ENCODE results near the gene HTRA1.
A peak's percentile ranks its signal among the peaks of the same experiment; 100 is the strongest.

The HTRA1 gene

DNA sequence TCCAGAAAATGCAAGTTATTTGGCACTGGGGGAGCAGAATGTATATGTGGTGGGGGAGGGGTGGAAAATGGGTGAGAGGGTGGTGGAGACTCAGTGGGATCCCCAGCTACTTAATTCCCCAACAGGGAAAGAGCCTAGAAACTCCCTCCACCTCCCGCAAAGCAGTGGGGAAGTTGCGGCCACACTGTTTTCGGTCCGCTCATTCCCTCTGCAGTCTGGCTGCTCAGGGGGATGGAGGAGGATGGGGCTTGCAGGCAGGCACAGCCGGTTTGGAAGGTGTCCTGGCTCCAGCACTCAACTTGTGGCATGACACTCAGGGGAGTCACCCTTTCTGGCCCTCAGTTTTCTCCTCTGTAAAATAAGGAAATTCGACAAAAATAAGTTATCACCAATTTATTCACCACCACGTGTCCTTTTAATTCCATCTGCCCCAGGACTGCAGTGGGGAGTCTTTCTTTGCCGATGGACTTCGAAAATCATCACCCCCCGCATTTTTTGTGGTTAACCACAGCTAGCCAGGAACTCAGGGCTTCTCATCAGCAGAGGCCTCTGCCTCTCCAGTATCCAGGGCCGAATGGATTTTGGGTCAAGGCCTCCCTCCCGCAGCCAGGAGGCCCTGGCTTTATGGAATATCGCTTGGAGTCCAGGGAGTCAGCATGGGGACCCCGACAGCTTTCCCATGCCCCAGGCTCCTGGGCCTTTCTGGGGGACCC lies 1.6 kb upstream of the HTRA1 start:
- Histone ChIP-seq H3K27ac (ENCODE audit: poor library complexity, severe bottlenecking) (no peak overlapping the region), H3K9me3 (ENCODE audit: severe bottlenecking) (no peaks in the 10 kb centered on the region), H3K36me3 (ENCODE audit: low read depth) (peaks cover 8% of the 10 kb centered on the region), H3K4me1 (ENCODE audit: insufficient read depth, poor library complexity, severe bottlenecking) (peaks cover 5% of the 10 kb centered on the region), H3K27me3 (ENCODE audit: insufficient read depth, poor library complexity, severe bottlenecking) (no peaks in the 10 kb centered on the region), H3K4me3 (ENCODE audit: severe bottlenecking) (no peak overlapping the region)
- DNase-seq (ENCODE audit: low spot score) = no peak
- TF ChIP-seq, protein P1, sequence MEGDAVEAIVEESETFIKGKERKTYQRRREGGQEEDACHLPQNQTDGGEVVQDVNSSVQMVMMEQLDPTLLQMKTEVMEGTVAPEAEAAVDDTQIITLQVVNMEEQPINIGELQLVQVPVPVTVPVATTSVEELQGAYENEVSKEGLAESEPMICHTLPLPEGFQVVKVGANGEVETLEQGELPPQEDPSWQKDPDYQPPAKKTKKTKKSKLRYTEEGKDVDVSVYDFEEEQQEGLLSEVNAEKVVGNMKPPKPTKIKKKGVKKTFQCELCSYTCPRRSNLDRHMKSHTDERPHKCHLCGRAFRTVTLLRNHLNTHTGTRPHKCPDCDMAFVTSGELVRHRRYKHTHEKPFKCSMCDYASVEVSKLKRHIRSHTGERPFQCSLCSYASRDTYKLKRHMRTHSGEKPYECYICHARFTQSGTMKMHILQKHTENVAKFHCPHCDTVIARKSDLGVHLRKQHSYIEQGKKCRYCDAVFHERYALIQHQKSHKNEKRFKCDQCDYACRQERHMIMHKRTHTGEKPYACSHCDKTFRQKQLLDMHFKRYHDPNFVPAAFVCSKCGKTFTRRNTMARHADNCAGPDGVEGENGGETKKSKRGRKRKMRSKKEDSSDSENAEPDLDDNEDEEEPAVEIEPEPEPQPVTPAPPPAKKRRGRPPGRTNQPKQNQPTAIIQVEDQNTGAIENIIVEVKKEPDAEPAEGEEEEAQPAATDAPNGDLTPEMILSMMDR (IDR thresholded peaks at IDR 0.05; ENCODE audit: poor library complexity, severe bottlenecking) = no peak
- no peak for ATAC-seq (ENCODE audit: low read depth)

DNA sequence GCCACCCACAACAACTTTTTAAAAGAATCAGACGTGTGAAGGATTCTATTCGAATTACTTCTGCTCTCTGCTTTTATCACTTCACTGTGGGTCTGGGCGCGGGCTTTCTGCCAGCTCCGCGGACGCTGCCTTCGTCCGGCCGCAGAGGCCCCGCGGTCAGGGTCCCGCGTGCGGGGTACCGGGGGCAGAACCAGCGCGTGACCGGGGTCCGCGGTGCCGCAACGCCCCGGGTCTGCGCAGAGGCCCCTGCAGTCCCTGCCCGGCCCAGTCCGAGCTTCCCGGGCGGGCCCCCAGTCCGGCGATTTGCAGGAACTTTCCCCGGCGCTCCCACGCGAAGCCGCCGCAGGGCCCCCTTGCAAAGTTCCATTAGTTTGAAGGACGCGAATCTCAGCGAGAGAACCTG lies 461 bp upstream of the HTRA1 start:
- peaks cover 5% of the 10 kb centered on the region for H3K4me1 ChIP-seq (ENCODE audit: insufficient read depth, poor library complexity, severe bottlenecking)
- H3K36me3 ChIP-seq (ENCODE audit: low read depth) = peaks cover 16% of the 10 kb centered on the region
- H3K9me3 ChIP-seq (ENCODE audit: severe bottlenecking) = no peaks in the 10 kb centered on the region
- DNase-seq (ENCODE audit: low spot score) (no peak), ATAC-seq (ENCODE audit: low read depth) (no peak)
- peak overlapping the region; percentile 92 for H3K4me3 ChIP-seq (ENCODE audit: severe bottlenecking)
- no peaks in the 10 kb centered on the region for H3K27me3 ChIP-seq (ENCODE audit: insufficient read depth, poor library complexity, severe bottlenecking)
- peak overlapping the region; percentile 50 for H3K27ac ChIP-seq (ENCODE audit: poor library complexity, severe bottlenecking)
- TF ChIP-seq, protein P1 (IDR thresholded peaks at IDR 0.05; ENCODE audit: poor library complexity, severe bottlenecking) = no peak

DNA sequence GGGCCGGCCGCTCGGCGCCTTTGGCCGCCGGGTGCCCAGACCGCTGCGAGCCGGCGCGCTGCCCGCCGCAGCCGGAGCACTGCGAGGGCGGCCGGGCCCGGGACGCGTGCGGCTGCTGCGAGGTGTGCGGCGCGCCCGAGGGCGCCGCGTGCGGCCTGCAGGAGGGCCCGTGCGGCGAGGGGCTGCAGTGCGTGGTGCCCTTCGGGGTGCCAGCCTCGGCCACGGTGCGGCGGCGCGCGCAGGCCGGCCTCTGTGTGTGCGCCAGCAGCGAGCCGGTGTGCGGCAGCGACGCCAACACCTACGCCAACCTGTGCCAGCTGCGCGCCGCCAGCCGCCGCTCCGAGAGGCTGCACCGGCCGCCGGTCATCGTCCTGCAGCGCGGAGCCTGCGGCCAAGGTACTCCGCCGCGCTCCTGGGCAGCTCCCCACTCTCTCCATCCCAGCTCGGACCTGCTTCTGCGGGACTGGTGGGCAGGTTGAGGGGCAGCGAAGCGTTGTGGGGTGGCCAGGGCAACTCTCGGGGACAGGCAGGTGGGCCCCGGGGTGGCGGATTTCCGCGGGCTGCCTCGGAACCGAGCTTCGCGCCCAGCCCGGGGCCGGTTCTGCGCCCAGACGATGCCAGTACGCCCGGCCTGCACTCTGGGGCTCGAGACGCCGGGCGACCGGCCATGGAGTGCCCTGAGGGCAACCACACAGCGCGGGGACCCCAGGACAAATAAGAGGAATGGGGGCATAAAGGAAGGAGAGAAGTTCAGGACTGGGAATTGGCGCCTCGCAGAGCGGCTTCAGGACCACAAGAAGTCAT lies 578 bp downstream of the HTRA1 start:
- H3K4me3 ChIP-seq (ENCODE audit: severe bottlenecking) = peak overlapping the region; percentile 92
- peaks cover 5% of the 10 kb centered on the region for H3K4me1 ChIP-seq (ENCODE audit: insufficient read depth, poor library complexity, severe bottlenecking)
- H3K27me3 ChIP-seq (ENCODE audit: insufficient read depth, poor library complexity, severe bottlenecking) = no peaks in the 10 kb centered on the region
- DNase-seq (ENCODE audit: low spot score) (no peak), ATAC-seq (ENCODE audit: low read depth) (peak; percentile 48)
- peak overlapping the region; percentile 50 for H3K27ac ChIP-seq (ENCODE audit: poor library complexity, severe bottlenecking)
- no peaks in the 10 kb centered on the region for H3K9me3 ChIP-seq (ENCODE audit: severe bottlenecking)
- H3K36me3 ChIP-seq (ENCODE audit: low read depth) = peaks cover 16% of the 10 kb centered on the region
- TF ChIP-seq, protein P1 (IDR thresholded peaks at IDR 0.05; ENCODE audit: poor library complexity, severe bottlenecking) = no peak

DNA sequence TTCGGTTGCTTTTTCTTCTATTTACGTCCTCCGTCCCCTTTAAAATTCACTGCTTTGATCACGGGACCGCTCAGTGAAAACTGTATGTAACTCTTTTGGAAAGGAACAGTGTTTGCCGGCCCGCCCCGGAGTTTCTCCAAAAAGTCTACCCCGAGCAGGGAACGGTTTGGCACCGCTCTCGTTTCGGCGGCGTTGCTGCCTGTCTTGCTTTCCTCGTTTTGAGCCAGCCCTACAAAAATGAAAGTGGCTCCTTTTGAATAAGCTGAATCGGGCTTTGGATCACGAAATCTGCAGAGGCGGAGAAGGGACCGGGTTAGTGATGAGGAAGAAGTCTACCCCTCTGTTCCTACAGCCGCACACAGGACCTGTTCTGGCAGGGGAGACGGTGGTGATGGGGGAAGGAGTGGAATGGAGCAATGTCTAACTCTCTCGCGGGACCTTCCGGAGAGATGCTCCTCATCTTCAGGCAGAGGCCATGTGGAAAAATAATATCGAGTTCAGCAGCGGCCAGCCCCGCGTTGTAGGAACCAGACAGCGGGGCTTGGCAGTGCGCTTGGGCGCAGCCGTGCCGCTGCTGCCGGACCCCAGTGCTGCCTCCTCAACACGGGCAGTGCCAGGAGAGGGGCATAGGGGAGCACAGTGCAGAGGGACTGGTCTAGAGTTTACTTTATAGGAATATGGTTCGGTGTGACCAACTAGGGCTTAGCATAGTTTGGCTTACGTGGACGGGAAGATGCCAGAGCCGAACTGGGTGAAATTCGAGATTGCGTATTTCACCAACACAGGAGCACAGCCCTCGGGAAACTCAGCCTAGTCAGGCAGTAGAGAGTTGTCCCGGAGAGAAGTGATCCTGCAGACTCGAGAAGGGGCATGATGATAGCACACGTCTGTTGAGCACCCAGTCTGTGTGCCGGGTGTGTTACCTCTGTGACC lies 1.4 kb downstream of the HTRA1 start:
- Histone ChIP-seq H3K4me3 (ENCODE audit: severe bottlenecking) (peak overlapping the region; percentile 92), H3K36me3 (ENCODE audit: low read depth) (peaks cover 17% of the 10 kb centered on the region), H3K27me3 (ENCODE audit: insufficient read depth, poor library complexity, severe bottlenecking) (no peaks in the 10 kb centered on the region), H3K4me1 (ENCODE audit: insufficient read depth, poor library complexity, severe bottlenecking) (peaks cover 5% of the 10 kb centered on the region), H3K9me3 (ENCODE audit: severe bottlenecking) (no peaks in the 10 kb centered on the region), H3K27ac (ENCODE audit: poor library complexity, severe bottlenecking) (peak overlapping the region; percentile 50)
- TF ChIP-seq, protein P1 (IDR thresholded peaks at IDR 0.05; ENCODE audit: poor library complexity, severe bottlenecking) = no peak
- DNase-seq (ENCODE audit: low spot score) (no peak), ATAC-seq (ENCODE audit: low read depth) (peak; percentile 45)

Data from RWPE2 (cell line).